Measurements from ENCODE around the gene ST6GAL1.

DNA sequence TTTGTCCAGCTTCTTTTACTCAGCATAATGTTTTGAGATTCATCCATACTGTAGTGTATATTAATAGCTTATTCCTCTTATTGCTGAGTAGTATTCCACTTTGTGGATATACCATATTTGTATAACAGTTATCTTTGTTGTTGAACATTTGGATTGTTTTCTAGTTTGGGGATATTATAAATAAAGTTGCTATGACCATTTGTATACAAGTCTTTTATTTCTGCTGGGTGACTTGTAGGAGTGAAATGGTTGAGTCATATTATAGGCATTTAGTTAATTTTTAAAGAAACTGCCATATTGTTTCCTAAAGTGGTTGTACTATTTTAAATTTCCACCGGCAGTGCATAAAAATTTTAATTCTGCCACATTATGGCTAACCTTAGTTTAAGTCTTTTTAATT, 155.6 kb downstream of the ST6GAL1 start:
- no peak for TF ChIP-seq GATA2 (IDR thresholded peaks at IDR 0.05; ENCODE audit: low read depth, low read length)
- no peak for TF ChIP-seq GATA3 (IDR thresholded peaks at IDR 0.05; ENCODE audit: low read depth, low read length)
